Adrenal gland (tissue), 12 donors: ENCODE data around the gene HYAL3. TPM values are rescaled to one million over a fixed set of nuclear protein-coding genes. Genes with fewer than 3 reads are reported as not detected.
A peak's percentile ranks its signal among the peaks of the same experiment; 100 is the strongest.

ENCODE experiments used
- DNase-seq, 7 donors: peaks; one replicate each; pipeline ENCODE4 v3.0.0-alpha.2; 2019 to 2020
- H3K27ac ChIP-seq, 5 donors: fragments of 200-600 bp; sonication (generic) in 4 of 5; 1 replicate in 3 of 5; 2 replicates in 2 of 5; pipeline versions ENCODE4 v1.5.1 to v1.8.0; 2016 to 2020; ENCODE audit warnings: mild to moderate bottlenecking in 1 of 5
- H3K27me3 ChIP-seq: fragments of 200-600 bp; 2 replicates; pipeline ENCODE4 v1.8.0; 2021
- H3K36me3 ChIP-seq, 2 donors: fragments of 200-600 bp; replicated peaks in 1 of 2; 1 replicate in 1 of 2; 2 replicates in 1 of 2; pipeline versions ENCODE4 v1.5.1 to v1.8.0; 2018 to 2022
- H3K4me1 ChIP-seq, 2 donors: fragments of 200-600 bp; replicated peaks in 1 of 2; 1 replicate in 1 of 2; 2 replicates in 1 of 2; pipeline versions ENCODE4 v1.5.1 to v1.8.0; 2018 to 2021
- H3K4me3 ChIP-seq, 4 donors: fragments of 200-600 bp; sonication (generic) in 3 of 4; one replicate each; pipeline ENCODE4 v1.5.1; 2016 to 2018
- H3K9me3 ChIP-seq, 3 donors: fragments of 200-600 bp; sonication (generic) in 1 of 3; replicated peaks in 1 of 3; 1 replicate in 2 of 3; 2 replicates in 1 of 3; pipeline versions ENCODE4 v1.5.1 to v1.8.0; 2016 to 2021
- POLR2A ChIP-seq, 2 donors: fragments of 450-650 bp; IDR thresholded peaks; one replicate each; pipeline ENCODE4 v1.6.1; 2017; ENCODE audit warnings: antibody characterized with exemption in 2 of 2, mild to moderate bottlenecking in 2 of 2, moderate library complexity in 1 of 2
- WGBS, 4 donors: extraction: QIAGEN DNeasy Blood & Tissue Kit in 2 of 4; methylation state at CpG; one replicate each; pipeline versions ENCODE4 v1.1.5 to v1.1.7; 2013 to 2017; 5-methylcytosine and 5-hydroxymethylcytosine counted together
- intact Hi-C, 2 donors: fragments of 100-400 bp; cut with DNase I; formaldehyde crosslinking; loops; one replicate each; pipeline versions ENCODE4 v1.14.1 to v1.15.0; 2022 to 2023
- polyA plus RNA-seq, 3 donors: library from polyadenylated mRNA; stranded (reverse); fragments of 200-250 nt in 2 of 3; fragments of 350-450 nt in 1 of 3; fragmentation: Illumina TruSeq in 1 of 3; extraction: RNeasy Lipid Tissue Mini Kit (QIAGEN cat#74804) in 1 of 3; gene quantifications; one replicate each; pipeline ENCODE4 v1.2.3, GENCODE V29; 2013 to 2014
- total RNA-seq, 9 donors: library from RNA; depleted of rRNA in 4 of 9; stranded (reverse); fragments of >200 nt in 4 of 9; fragments of 120-200 nt in 1 of 9; fragmentation: NEBNext Ultra II Directional in 1 of 9; extraction: Animal tissue kit (Norgen Biotek cat#: 25700) in 1 of 9; gene quantifications; one replicate each; pipeline versions ENCODE4 v1.1.0 to v1.2.4, GENCODE V29; 2013 to 2023
- TF ChIP-seq, protein P1 (sequence below), 6 experiments: fragments of 450-650 bp in 4 of 6; fragments of 200-600 bp in 2 of 6; sonication (generic) in 1 of 6; IDR thresholded peaks; 1 replicate in 5 of 6; 2 replicates in 1 of 6; pipeline versions ENCODE4 v1.5.1 to v1.8.0; 2016 to 2021; ENCODE audit warnings: antibody characterized with exemption in 6 of 6, mild to moderate bottlenecking in 2 of 6, moderate library complexity in 1 of 6
- donor health status: healthy with polysubstance abuse.
- donor health status: Bipolar disorder and iron deficiency.
- donor health status: DM: yes; HTN: yes; CAD: no.
- donor health status: DM: no; HTN: no; CAD: no.
- donor health status: DM: no; HTN: no; CAD: no.
- donor health status: DM: yes; HTN: yes; CAD: no.

The HYAL3 gene
- total and polyA plus RNA-seq, 12 donors: 1.7 to 6.8 (median 3.4) TPM

- intact Hi-C loops: loop anchor here in 1 of 2 donors (5.0 kb wide), 1 partner anchor 52 kb away; no protein-coding TSS in a partner anchor
- peak; percentile 64 to 89 (median 78) for DNase-seq
These were observed 25.3 kb upstream of the HYAL3 start for GRCh38 chr3:50324351-50325112.

GRCh38 chr3:50323614-50324199 is 24.5 kb upstream of the HYAL3 start:
- intact Hi-C loops: loop anchor here in 1 of 2 donors (5.0 kb wide), 1 partner anchor 51 kb away; no protein-coding TSS in a partner anchor
- 33 to 64% (median 51%) methylated on average over 1 to 5 of the region's 5 CpGs for WGBS, 4 donors
- no peak overlapping the region for H3K4me3 ChIP-seq
- no peaks in the 10 kb centered on the region for H3K27me3 ChIP-seq
- H3K9me3 ChIP-seq: no peaks in the 10 kb centered on the region
- peaks cover 33 to 66% of the 10 kb centered on the region in 2 donors for H3K4me1 ChIP-seq
- no peak for TF ChIP-seq POLR2A (IDR thresholded peaks at IDR 0.05)
- TF ChIP-seq, protein P1, sequence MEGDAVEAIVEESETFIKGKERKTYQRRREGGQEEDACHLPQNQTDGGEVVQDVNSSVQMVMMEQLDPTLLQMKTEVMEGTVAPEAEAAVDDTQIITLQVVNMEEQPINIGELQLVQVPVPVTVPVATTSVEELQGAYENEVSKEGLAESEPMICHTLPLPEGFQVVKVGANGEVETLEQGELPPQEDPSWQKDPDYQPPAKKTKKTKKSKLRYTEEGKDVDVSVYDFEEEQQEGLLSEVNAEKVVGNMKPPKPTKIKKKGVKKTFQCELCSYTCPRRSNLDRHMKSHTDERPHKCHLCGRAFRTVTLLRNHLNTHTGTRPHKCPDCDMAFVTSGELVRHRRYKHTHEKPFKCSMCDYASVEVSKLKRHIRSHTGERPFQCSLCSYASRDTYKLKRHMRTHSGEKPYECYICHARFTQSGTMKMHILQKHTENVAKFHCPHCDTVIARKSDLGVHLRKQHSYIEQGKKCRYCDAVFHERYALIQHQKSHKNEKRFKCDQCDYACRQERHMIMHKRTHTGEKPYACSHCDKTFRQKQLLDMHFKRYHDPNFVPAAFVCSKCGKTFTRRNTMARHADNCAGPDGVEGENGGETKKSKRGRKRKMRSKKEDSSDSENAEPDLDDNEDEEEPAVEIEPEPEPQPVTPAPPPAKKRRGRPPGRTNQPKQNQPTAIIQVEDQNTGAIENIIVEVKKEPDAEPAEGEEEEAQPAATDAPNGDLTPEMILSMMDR (IDR thresholded peaks at IDR 0.05): peak in 2 of 6 experiments; percentile 11 to 31
- H3K36me3 ChIP-seq: peaks cover 0 to 22% of the 10 kb centered on the region in 2 donors
- peak in 6 of 7 donors; percentile 46 to 80 (median 62) for DNase-seq
- H3K27ac ChIP-seq: peak overlapping the region; percentile 14 to 98 (median 94)

More at GRCh38 chr3:50324351-50325112, 25.3 kb upstream of the HYAL3 start:
- Histone ChIP-seq H3K4me3 (no peak overlapping the region), H3K27me3 (no peaks in the 10 kb centered on the region), H3K9me3 (no peaks in the 10 kb centered on the region), H3K4me1 (peaks cover 29 to 60% of the 10 kb centered on the region in 2 donors), H3K36me3 (peaks cover 0 to 21% of the 10 kb centered on the region in 2 donors), H3K27ac (peak overlapping the region; percentile 14 to 98 (median 94))
- TF ChIP-seq POLR2A (IDR thresholded peaks at IDR 0.05): no peak
- TF ChIP-seq, protein P1 (IDR thresholded peaks at IDR 0.05): peak; percentile 77 to 93 (median 85)
- 8 to 45% (median 37%) methylated on average over 1 to 4 of the region's 4 CpGs for WGBS, 4 donors

GRCh38 chr3:50323092-50323600 is 23.9 kb upstream of the HYAL3 start:
- intact Hi-C loops: loop anchor here in 1 of 2 donors (5.0 kb wide), 1 partner anchor 51 kb away; no protein-coding TSS in a partner anchor
- H3K4me3 ChIP-seq: no peak overlapping the region
- DNase-seq: peak; percentile 48 to 86 (median 67)
- no peak for TF ChIP-seq POLR2A (IDR thresholded peaks at IDR 0.05)
- TF ChIP-seq, protein P1 (IDR thresholded peaks at IDR 0.05): no peak
- H3K4me1 ChIP-seq: peaks cover 39 to 67% of the 10 kb centered on the region in 2 donors
- H3K27ac ChIP-seq: peak overlapping the region; percentile 35 to 98 (median 94)
- no peaks in the 10 kb centered on the region for H3K27me3 ChIP-seq
- WGBS, 4 donors: 24 to 40% (median 36%) methylated on average over 3 to 4 of the region's 4 CpGs
- peaks cover 0 to 28% of the 10 kb centered on the region in 2 donors for H3K36me3 ChIP-seq
- H3K9me3 ChIP-seq: no peaks in the 10 kb centered on the region
